B cell (primary cell): ENCODE measurements around the gene BRI3BP. TPM values are rescaled to one million over a fixed set of nuclear protein-coding genes. Genes with fewer than 3 reads are reported as not detected.

Experiments used
- ATAC-seq: fragments of 200-7000 bp; cut with Tn5 transposase; one replicate; pipeline ENCODE4 v1.10.0; 2021; ENCODE audit warnings: low read depth, mild to moderate bottlenecking, moderate number of reproducible peaks, moderate library complexity
- CTCF ChIA-PET: fragments of 350-600 bp; sonication (Branson Sonifier 250); formaldehyde crosslinking; loops from one replicate; lab custom pipeline; 2021; ENCODE audit warnings: antibody characterized with exemption, inconsistent platforms; lab: Charles Lee
- POLR2A ChIA-PET: fragments of 350-600 bp; sonication (Branson Sonifier 250); formaldehyde crosslinking; loops from one replicate; lab custom pipeline; 2021; ENCODE audit warnings: antibody characterized with exemption; lab: Charles Lee
- DNase-seq: peaks from one replicate; pipeline ENCODE4 v3.0.0; 2013
- H2AFZ ChIP-seq: 2 replicates; pipeline ENCODE4 v1.6.1; 2012; ENCODE audit warnings: mild to moderate bottlenecking, low read depth, low read length; ENCODE audit not compliant: insufficient read depth, poor library complexity, severe bottlenecking
- H3K27ac ChIP-seq, 2 donors: 1 replicate in 1 of 2; 2 replicates in 1 of 2; pipeline ENCODE4 v1.5.1; 2012 to 2013; ENCODE audit warnings: low read length in 2 of 2, mild to moderate bottlenecking in 2 of 2, moderate library complexity in 1 of 2
- H3K27me3 ChIP-seq, 4 experiments: fragments of 200-600 bp in 1 of 4; sonication (generic) in 1 of 4; replicated peaks in 1 of 4; 1 replicate in 2 of 4; 2 replicates in 2 of 4; pipeline versions ENCODE4 v1.6.1 to v1.7.0; 2013 to 2016; ENCODE audit warnings: low read length in 3 of 4, mild to moderate bottlenecking in 2 of 4, mixed read lengths in 1 of 4, moderate library complexity in 1 of 4; ENCODE audit not compliant: insufficient read depth in 4 of 4, control insufficient read depth in 3 of 4; ENCODE audit errors: control extremely low read depth in 1 of 4
- H3K36me3 ChIP-seq, 2 experiments: replicated peaks in 1 of 2; 1 replicate in 1 of 2; 2 replicates in 1 of 2; pipeline versions ENCODE4 v1.6.1 to v1.7.1; 2013; ENCODE audit warnings: low read length in 1 of 2; ENCODE audit not compliant: insufficient read depth in 2 of 2, control insufficient read depth in 1 of 2; ENCODE audit errors: control extremely low read depth in 1 of 2, extremely low read depth in 1 of 2
- H3K4me1 ChIP-seq, 2 donors: fragments of 200-600 bp in 1 of 2; sonication (generic) in 1 of 2; 1 replicate in 1 of 2; 2 replicates in 1 of 2; pipeline versions ENCODE4 v1.5.1 to v1.6.1; 2013 to 2017; ENCODE audit warnings: low read length in 2 of 2; ENCODE audit not compliant: control insufficient read depth in 2 of 2, insufficient read depth in 2 of 2
- H3K4me2 ChIP-seq: replicated peaks from 2 replicates; pipeline ENCODE3; 2012; ENCODE audit warnings: mild to moderate bottlenecking, low read depth, low read length; ENCODE audit not compliant: poor library complexity, severe bottlenecking
- H3K4me3 ChIP-seq, 5 experiments: fragments of 200-600 bp in 1 of 5; sonication (generic) in 1 of 5; 1 replicate in 3 of 5; 2 replicates in 2 of 5; pipeline versions ENCODE4 v1.5.1 to v1.7.0; 2011 to 2016; ENCODE audit warnings: low read length in 4 of 5, mild to moderate bottlenecking in 4 of 5, low read depth in 2 of 5, control low read depth in 1 of 5, moderate library complexity in 1 of 5; ENCODE audit not compliant: insufficient read depth in 1 of 5; ENCODE audit errors: control extremely low read depth in 1 of 5, extremely low read depth in 1 of 5
- H3K79me2 ChIP-seq: fragments of 200-600 bp; sonication (generic); one replicate; pipeline ENCODE4 v1.6.0; 2016; ENCODE audit warnings: low read length; ENCODE audit not compliant: control insufficient read depth, insufficient read depth
- H3K9ac ChIP-seq: fragments of 200-600 bp; sonication (generic); 2 replicates; pipeline ENCODE4 v1.6.1; 2017; ENCODE audit warnings: mild to moderate bottlenecking, low read length, moderate library complexity
- H3K9me3 ChIP-seq, 3 donors: one replicate each; pipeline versions ENCODE4 v1.6.1 to v1.7.1; 2013; ENCODE audit warnings: low read length in 2 of 3; ENCODE audit not compliant: control insufficient read depth in 2 of 3, insufficient read depth in 1 of 3; ENCODE audit errors: control extremely low read depth in 1 of 3
- H4K20me1 ChIP-seq: 2 replicates; pipeline ENCODE4 v1.6.0; 2012; ENCODE audit warnings: mild to moderate bottlenecking, low read length; ENCODE audit not compliant: insufficient read depth, control insufficient read depth, poor library complexity, severe bottlenecking
- H3K27ac Mint-ChIP-seq: one replicate; pipeline ENCODE4 v1.8.0; 2021; ENCODE audit warnings: mixed read lengths
- H3K27me3 Mint-ChIP-seq: one replicate; pipeline ENCODE4 v1.8.0; 2021; ENCODE audit warnings: mixed read lengths
- H3K4me1 Mint-ChIP-seq: one replicate; pipeline ENCODE4 v1.8.0; 2021; ENCODE audit warnings: mixed read lengths
- H3K4me3 Mint-ChIP-seq: one replicate; pipeline ENCODE4 v1.8.0; 2021; ENCODE audit warnings: mixed read lengths
- H3K9me3 Mint-ChIP-seq: one replicate; pipeline ENCODE4 v1.8.0; 2022; ENCODE audit warnings: mixed read lengths; ENCODE audit not compliant: insufficient read depth
- CTCF ChIP-seq: fragments of 200-600 bp; IDR thresholded peaks from one replicate; pipeline ENCODE4 v1.8.0; 2022; ENCODE audit warnings: antibody characterized with exemption, mild to moderate bottlenecking
- EZH2 ChIP-seq: IDR thresholded peaks from 2 replicates; pipeline ENCODE4 v1.6.1; 2012; ENCODE audit warnings: borderline replicate concordance, low read depth, mild to moderate bottlenecking, moderate library complexity, low read length; ENCODE audit not compliant: insufficient read depth, poor library complexity, severe bottlenecking
- WGBS: methylation state at CpG from one replicate; pipeline ENCODE4 v1.1.5; 2013; ENCODE audit warnings: missing lambda C conversion rate; ENCODE audit not compliant: insufficient coverage; 5-methylcytosine and 5-hydroxymethylcytosine counted together
- intact Hi-C: fragments of 100-400 bp; cut with micrococcal nuclease; formaldehyde crosslinking; loops from one replicate; pipeline ENCODE4 v1.10.0; 2022
- polyA plus RNA-seq: library from polyadenylated mRNA; depleted of rRNA; stranded (reverse); fragments of >200 nt; gene quantifications from 2 replicates; pipeline ENCODE4 v1.2.3, GENCODE V29; 2012
- total RNA-seq, 2 donors: library from RNA; stranded (reverse); fragments of 120-200 nt in 1 of 2; gene quantifications; 1 replicate in 1 of 2; 2 replicates in 1 of 2; pipeline versions ENCODE4 v1.2.3 to v1.2.4, GENCODE V29; 2013 to 2022

BRI3BP gene
- total and polyA plus RNA-seq, 2 donors (not counting 1 experiment from before 2014, with no cell fraction given), result 5.2 to 14.3 TPM

- no peak overlapping the region for H3K27ac Mint-ChIP-seq
- H3K27ac ChIP-seq, result no peak overlapping the region
- ChIA-PET POLR2A (no interaction called here), CTCF (interaction anchor here (1.0 kb wide), 1 partner anchor 164 kb away, joined by 3 read pairs; no protein-coding TSS in a partner anchor)
- no peak overlapping the region for H2AFZ ChIP-seq
- H3K4me2 ChIP-seq, result no peak overlapping the region
- 99% methylated on average over 10 of the region's 11 CpGs for WGBS
- ATAC-seq (no peak), DNase-seq (no peak)
- TF ChIP-seq EZH2 (no peak), CTCF (no peak)
- H3K4me1 Mint-ChIP-seq, result peaks cover 11% of the 10 kb centered on the region
- H3K9ac ChIP-seq, result no peak overlapping the region
- H3K4me3 ChIP-seq, result no peak overlapping the region
- H3K79me2 ChIP-seq, result no peaks in the 10 kb centered on the region
- H3K4me1 ChIP-seq, result peaks cover 1 to 3% of the 10 kb centered on the region in 2 donors
- no peaks in the 10 kb centered on the region for H3K27me3 Mint-ChIP-seq
- no peaks in the 10 kb centered on the region for H3K9me3 Mint-ChIP-seq
- H3K4me3 Mint-ChIP-seq, result no peak overlapping the region
- no peaks in the 10 kb centered on the region for H3K36me3 ChIP-seq
- no peaks in the 10 kb centered on the region for H3K27me3 ChIP-seq
- H4K20me1 ChIP-seq, result no peaks in the 10 kb centered on the region
- H3K9me3 ChIP-seq, result no peaks in the 10 kb centered on the region
- intact Hi-C loops, result no loop called here
Observed at GRCh38 chr12:125070661-125071390, 77.4 kb downstream of the BRI3BP start.

GRCh38 chr12:125071456-125071855, 78.0 kb downstream of the BRI3BP start:
- 98% methylated on average over 12 of the region's 12 CpGs for WGBS
- Histone ChIP-seq H3K4me3 (no peak overlapping the region), H3K27ac (no peak overlapping the region), H3K9ac (no peak overlapping the region), H3K9me3 (no peaks in the 10 kb centered on the region), H3K27me3 (no peaks in the 10 kb centered on the region), H3K4me1 (no peaks in the 10 kb centered on the region), H3K79me2 (no peaks in the 10 kb centered on the region), H2AFZ (no peak overlapping the region), H3K36me3 (peaks cover 0 to under 1% of the 10 kb centered on the region in 2 experiments), H4K20me1 (no peaks in the 10 kb centered on the region), H3K4me2 (no peak overlapping the region)
- ATAC-seq (no peak), DNase-seq (no peak)
- no peak for TF ChIP-seq EZH2
- no peak for TF ChIP-seq CTCF
- Mint-ChIP-seq H3K27ac (no peak overlapping the region), H3K27me3 (no peaks in the 10 kb centered on the region), H3K4me1 (peaks cover 8% of the 10 kb centered on the region), H3K9me3 (no peaks in the 10 kb centered on the region), H3K4me3 (no peak overlapping the region)
- intact Hi-C loops, result no loop called here
- ChIA-PET POLR2A (no interaction called here), CTCF (interaction anchor here (1.0 kb wide), 1 partner anchor 164 kb away, joined by 3 read pairs; no protein-coding TSS in a partner anchor)
